A549 (cell line): Measurements from ENCODE around the gene GDF7. TPM values are rescaled to one million over a fixed set of nuclear protein-coding genes. Genes with fewer than 3 reads are reported as not detected.

Source experiments
- ATAC-seq, 2 experiments: fragments of 200-7000 bp in 1 of 2; fragments of >200 bp in 1 of 2; cut with Nextera tagmentation in 1 of 2; cut with Tn5 transposase in 1 of 2; 3 replicates each; pipeline versions ENCODE4 v1.8.0 to v1.9.1; 2018 to 2020; ENCODE audit warnings: mild to moderate bottlenecking in 1 of 2, moderate library complexity in 1 of 2
- CTCF ChIA-PET: fragments of 300-600 bp; sonication (Branson Sonifier 250); formaldehyde crosslinking; extraction: SDS; loops from one replicate; lab custom pipeline; 2021; ENCODE audit warnings: antibody characterized with exemption, inconsistent platforms; lab: Yijun Ruan, JAX
- POLR2A ChIA-PET: fragments of 350-600 bp; formaldehyde crosslinking; extraction: SDS; loops from one replicate; lab custom pipeline; 2021; ENCODE audit warnings: antibody characterized with exemption, inconsistent platforms; lab: Yijun Ruan, JAX
- DNase-seq, 2 experiments: peaks; one replicate each; pipeline versions ENCODE4 v3.0.0 to v3.0.0-alpha.2; 2011 to 2016; ENCODE audit warnings: low read depth in 1 of 2, low spot score in 1 of 2
- FAIRE-seq: peaks from 2 replicates; lab custom pipeline; 2011; peaks lifted over from hg19 to GRCh38; lab: Jason Lieb, UNC
- H3K27ac ChIP-seq, 2 experiments: fragments of >200 bp; sonication (Bioruptor Twin); formaldehyde crosslinking; 3 replicates each; pipeline ENCODE4 v1.5.1; 2016 to 2017
- H3K4me1 ChIP-seq: fragments of >200 bp; sonication (Bioruptor Twin); formaldehyde crosslinking; 3 replicates; pipeline ENCODE4 v1.6.1; 2016
- H3K4me2 ChIP-seq: fragments of >200 bp; sonication (Bioruptor Twin); formaldehyde crosslinking; 3 replicates; pipeline ENCODE4 v1.6.1; 2016
- H3K4me3 ChIP-seq: fragments of >200 bp; sonication (Bioruptor Twin); formaldehyde crosslinking; 3 replicates; pipeline ENCODE4 v1.5.1; 2016
- H3K9me3 ChIP-seq: fragments of >200 bp; sonication (Bioruptor Twin); formaldehyde crosslinking; 3 replicates; pipeline ENCODE4 v1.6.1; 2016
- BHLHE40 ChIP-seq: IDR thresholded peaks from 2 replicates; pipeline ENCODE4 v1.6.1; 2012; ENCODE audit warnings: low read depth, low read length, inconsistent platforms
- CEBPB ChIP-seq, 2 experiments: fragments of >200 bp in 1 of 2; sonication (Bioruptor Twin) in 1 of 2; formaldehyde crosslinking in 1 of 2; IDR thresholded peaks; 2 replicates each; pipeline ENCODE4 v1.6.1; 2012 to 2016
- FOSL2 ChIP-seq, 2 experiments: fragments of 450-650 bp in 1 of 2; fragments of >200 bp in 1 of 2; sonication (Bioruptor Twin) in 1 of 2; formaldehyde crosslinking; IDR thresholded peaks; 2 replicates each; pipeline versions ENCODE4 v1.5.0 to v1.6.1; 2016 to 2020; ENCODE audit warnings: mild to moderate bottlenecking in 1 of 2, moderate library complexity in 1 of 2
- FOXS1 ChIP-seq: fragments of 250-450 bp; sonication (Bioruptor Pico); IDR thresholded peaks from 2 replicates; pipeline ENCODE4 v1.5.0; 2020; ENCODE audit warnings: mild to moderate bottlenecking, moderate library complexity
- HEYL ChIP-seq: fragments of 250-450 bp; sonication (Bioruptor Pico); IDR thresholded peaks from 2 replicates; pipeline ENCODE4 v1.8.0; 2021; ENCODE audit warnings: mild to moderate bottlenecking, moderate library complexity
- JUN ChIP-seq, 2 experiments: fragments of >200 bp; sonication (Bioruptor Twin); formaldehyde crosslinking; IDR thresholded peaks; 2 replicates in 1 of 2; 3 replicates in 1 of 2; pipeline ENCODE4 v1.6.1; 2016 to 2017
- JUNB ChIP-seq: fragments of >200 bp; sonication (Bioruptor Twin); formaldehyde crosslinking; IDR thresholded peaks from 2 replicates; pipeline ENCODE4 v1.6.1; 2016
- MAX ChIP-seq: IDR thresholded peaks from 2 replicates; pipeline ENCODE4 v1.6.1; 2012
- MAZ ChIP-seq: fragments of 150-350 bp; IDR thresholded peaks from 2 replicates; pipeline ENCODE4 v1.6.1; 2014; ENCODE audit warnings: antibody characterized with exemption, low read depth, low read length, borderline replicate concordance
- MYC ChIP-seq: IDR thresholded peaks from 2 replicates; pipeline ENCODE4 v1.6.1; 2012; ENCODE audit warnings: mild to moderate bottlenecking, inconsistent platforms, low read length, improper control_type of control experiment, borderline replicate concordance
- NFE2L2 ChIP-seq: fragments of 150-350 bp; conservative IDR thresholded peaks from 2 replicates; pipeline ENCODE4 v1.6.1; 2014; ENCODE audit warnings: low read length
- PHF8 ChIP-seq: fragments of 200-600 bp; sonication (generic); IDR thresholded peaks from 2 replicates; pipeline ENCODE4 v1.6.1; 2016; ENCODE audit warnings: low read depth, mild to moderate bottlenecking, antibody characterized with exemption, moderate library complexity, borderline replicate concordance
- POLR2A ChIP-seq: IDR thresholded peaks from 2 replicates; pipeline ENCODE4 v1.6.1; 2012; ENCODE audit warnings: mild to moderate bottlenecking, low read length
- RAD21 ChIP-seq, 2 experiments: fragments of >200 bp in 1 of 2; sonication (Bioruptor Twin) in 1 of 2; formaldehyde crosslinking in 1 of 2; IDR thresholded peaks in 1 of 2; conservative IDR thresholded peaks in 1 of 2; 2 replicates in 1 of 2; 3 replicates in 1 of 2; pipeline ENCODE4 v1.6.1; 2012 to 2018; ENCODE audit warnings: inconsistent platforms in 1 of 2
- RCOR1 ChIP-seq: fragments of 150-350 bp; IDR thresholded peaks from 2 replicates; pipeline ENCODE4 v1.6.1; 2014; ENCODE audit warnings: antibody characterized with exemption, low read length, low read depth
- RFX5 ChIP-seq: fragments of 450-650 bp; IDR thresholded peaks from 2 replicates; pipeline ENCODE4 v1.7.1; 2014; ENCODE audit warnings: antibody characterized with exemption, mild to moderate bottlenecking, moderate library complexity
- RNF2 ChIP-seq: fragments of 200-600 bp; sonication (generic); IDR thresholded peaks from 2 replicates; pipeline ENCODE4 v1.6.1; 2016; ENCODE audit warnings: low read depth, mild to moderate bottlenecking, antibody characterized with exemption, moderate library complexity, borderline replicate concordance
- SMC3 ChIP-seq: fragments of >200 bp; sonication (Bioruptor Twin); formaldehyde crosslinking; IDR thresholded peaks from 3 replicates; pipeline ENCODE4 v1.6.1; 2018; ENCODE audit warnings: inconsistent platforms
- SREBF2 ChIP-seq: fragments of 450-650 bp; IDR thresholded peaks from 2 replicates; pipeline ENCODE4 v1.6.1; 2014; ENCODE audit warnings: mild to moderate bottlenecking, moderate library complexity
- TFCP2L1 ChIP-seq: fragments of 250-450 bp; sonication (Bioruptor Pico); IDR thresholded peaks from 2 replicates; pipeline ENCODE4 v1.5.0; 2021; ENCODE audit warnings: mild to moderate bottlenecking
- TP53 ChIP-seq: fragments of 250-450 bp; sonication (Bioruptor Pico); IDR thresholded peaks from 2 replicates; pipeline ENCODE4 v1.5.0; 2021; ENCODE audit warnings: mild to moderate bottlenecking, moderate library complexity
- ZC3H11A ChIP-seq: fragments of 450-650 bp; IDR thresholded peaks from 2 replicates; pipeline ENCODE4 v1.6.1; 2014; ENCODE audit warnings: antibody characterized with exemption, mild to moderate bottlenecking
- ZFP36 ChIP-seq: fragments of 450-650 bp; IDR thresholded peaks from 2 replicates; pipeline ENCODE4 v1.6.1; 2014; ENCODE audit warnings: borderline replicate concordance; ENCODE audit not compliant: partially characterized antibody
- WGBS: methylation state at CpG from one replicate; pipeline ENCODE4 v1.1.6; 2017; ENCODE audit errors: missing lambda C conversion rate; 5-methylcytosine and 5-hydroxymethylcytosine counted together
- polyA plus RNA-seq, 4 experiments: library from polyadenylated mRNA; depleted of rRNA in 3 of 4; stranded (reverse); fragments of >200 nt; fragmentation: RNase III in 1 of 4; extraction: RNeasy Plus Mini Kit Qiagen cat#74134 plus additional on column Dnase treatment in 1 of 4; gene quantifications; 2 replicates in 3 of 4; 3 replicates in 1 of 4; pipeline ENCODE4 v1.2.3, GENCODE V29; 2011 to 2017
- TF ChIP-seq, protein P1 (sequence below): fragments of >200 bp; sonication (Bioruptor Twin); formaldehyde crosslinking; IDR thresholded peaks from 2 replicates; pipeline ENCODE4 v1.6.1; 2016
- TF ChIP-seq, protein P2 (sequence below): fragments of >200 bp; sonication (Bioruptor Twin); formaldehyde crosslinking; IDR thresholded peaks from 3 replicates; pipeline ENCODE4 v1.6.1; 2016

GDF7 gene
- polyA plus RNA-seq, 2 of the 4 experiments (the other 2 are of a cell fraction), result 0.03 to 0.05 TPM

DNA sequence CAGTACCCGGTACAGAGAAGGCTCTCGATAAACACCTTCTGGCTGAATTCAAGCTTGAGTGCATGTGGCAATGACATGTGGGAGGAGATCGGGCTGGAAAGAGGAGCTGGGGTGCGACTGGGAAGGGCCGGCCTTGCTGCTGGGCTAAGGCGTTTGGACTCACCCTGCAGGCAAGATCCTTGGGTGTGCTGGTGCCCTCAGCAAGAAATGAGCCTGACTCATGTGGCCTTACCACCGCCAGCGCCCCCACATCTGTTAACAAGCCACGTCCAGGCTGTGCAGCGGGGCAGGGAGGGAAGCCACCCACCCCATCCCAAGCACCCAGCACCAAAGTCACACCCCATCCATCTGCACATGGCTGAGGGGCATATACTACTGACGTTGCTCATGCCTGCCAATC, 17.4 kb upstream of the GDF7 start:
- CTCF ChIA-PET, result interaction anchor here (0.8 to 12.0 kb wide), 17 partner anchors 9 to 314 kb away, joined by 3 to 195 read pairs (median 6); partner anchors contain the start of gene GDF7
- no peak for ATAC-seq

DNA sequence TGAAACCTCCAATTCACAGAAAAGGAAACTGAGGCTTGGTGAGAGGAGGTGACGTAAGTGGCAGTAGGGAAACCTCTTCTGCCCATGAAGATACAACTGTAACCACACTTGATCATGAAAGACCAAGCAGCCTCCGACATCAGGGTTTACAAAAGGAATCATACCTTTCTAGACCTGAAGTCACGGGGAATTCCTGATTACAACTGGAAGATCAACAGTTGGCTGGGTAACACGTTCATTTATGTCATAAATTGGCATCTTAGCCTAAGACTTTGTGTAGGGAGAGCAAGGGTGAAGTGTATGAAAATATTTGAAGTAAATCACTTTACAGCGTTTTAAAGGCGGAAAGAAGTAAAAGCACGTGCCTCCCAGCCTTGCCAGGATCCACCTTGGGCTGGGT, 17.0 kb upstream of the GDF7 start:
- Histone ChIP-seq H3K4me2 (peak overlapping the region; percentile 84), H3K4me1 (peaks cover 12% of the 10 kb centered on the region; the same call in 2 of the 3 replicates), H3K9me3 (no peaks in the 10 kb centered on the region), H3K27ac (peak overlapping the region; percentile 94), H3K4me3 (peak overlapping the region; percentile 89)
- ATAC-seq, result no peak
- TF ChIP-seq MAZ (no peak), ZC3H11A (no peak), SREBF2 (no peak), HEYL (CRISPR knock-in tag) (no peak), RAD21 (conservative IDR thresholded peaks at IDR 0.05 in 1 of 2, IDR thresholded peaks at IDR 0.05 in 1 of 2) (no peak), SMC3 (no peak), RNF2 (no peak), BHLHE40 (no peak)
- TF ChIP-seq, protein P1, sequence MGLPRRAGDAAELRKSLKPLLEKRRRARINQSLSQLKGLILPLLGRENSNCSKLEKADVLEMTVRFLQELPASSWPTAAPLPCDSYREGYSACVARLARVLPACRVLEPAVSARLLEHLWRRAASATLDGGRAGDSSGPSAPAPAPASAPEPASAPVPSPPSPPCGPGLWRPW, result no peak
- POLR2A ChIA-PET, result interaction anchor here (1.3 to 7.0 kb wide), 3 partner anchors 203 to 208 kb away, joined by 3 to 73 read pairs (median 9); partner anchors contain the start of gene RHOB
- FAIRE-seq, result no peak
- 88% methylated on average over 7 of the region's 7 CpGs for WGBS
- DNase-seq, result no peak
- CTCF ChIA-PET, result interaction anchor here (0.7 to 12.0 kb wide), 39 partner anchors 8 to 326 kb away, joined by 3 to 195 read pairs (median 5); partner anchors contain the start of genes GDF7 and RHOB

More for the DNA sequence above, 17.4 kb upstream of the GDF7 start:
- H3K4me1 ChIP-seq, result peaks cover 12% of the 10 kb centered on the region; the same call in 2 of the 3 replicates
- no peak overlapping the region for H3K4me3 ChIP-seq
- FAIRE-seq (no peak), DNase-seq (no peak)
- POLR2A ChIA-PET, result interaction anchor here (7.0 kb wide), 1 partner anchor 202 kb away, joined by 73 read pairs; the partner anchor contains the start of gene RHOB
- no peaks in the 10 kb centered on the region for H3K9me3 ChIP-seq
- no peak for TF ChIP-seq ZC3H11A
- no peak for TF ChIP-seq RCOR1
- no peak for TF ChIP-seq MAZ
- no peak overlapping the region for H3K27ac ChIP-seq
- WGBS, result 90% methylated on average over 11 of the region's 11 CpGs
- H3K4me2 ChIP-seq, result peak overlapping the region; percentile 84

DNA sequence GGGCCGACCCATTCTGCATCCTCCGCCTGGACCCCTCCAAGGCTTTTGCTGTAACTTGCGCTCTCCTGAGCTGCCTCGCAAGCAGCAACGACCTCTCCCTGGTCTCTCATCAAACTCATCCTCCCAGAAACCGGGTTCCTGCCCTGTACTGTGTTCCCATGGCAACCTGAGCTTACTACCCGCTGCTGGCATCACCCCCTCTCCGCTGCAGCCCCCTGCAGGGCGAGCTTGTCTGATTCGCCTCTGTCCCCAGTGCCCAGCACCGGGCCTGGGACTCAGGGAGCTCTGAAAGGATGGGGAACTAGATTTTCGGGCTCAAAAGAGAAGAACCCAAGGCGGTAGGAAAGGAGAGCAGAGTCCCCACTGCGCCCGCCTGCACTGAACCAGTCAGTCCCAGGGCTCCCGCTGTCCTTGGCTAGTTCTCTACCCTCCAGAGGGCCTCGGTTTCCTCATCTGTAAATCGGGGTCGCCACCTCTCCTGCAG, 16.5 kb upstream of the GDF7 start:
- Histone ChIP-seq H3K4me3 (peak overlapping the region; percentile 89), H3K4me2 (peak overlapping the region; percentile 84), H3K4me1 (peaks cover 12% of the 10 kb centered on the region; the same call in 2 of the 3 replicates), H3K27ac (peak overlapping the region; percentile 94), H3K9me3 (no peaks in the 10 kb centered on the region)
- peak; percentile 26 to 50 for ATAC-seq
- FAIRE-seq, result no peak
- TF ChIP-seq ZFP36, result no peak
- WGBS, result 13% methylated on average over 16 of the region's 19 CpGs
- POLR2A ChIA-PET, result interaction anchor here (0.9 to 7.0 kb wide), 8 partner anchors 10 to 324 kb away, joined by 3 to 73 read pairs (median 4); partner anchors contain the start of genes GDF7 and RHOB
- CTCF ChIA-PET, result interaction anchor here (0.7 to 12.0 kb wide), 46 partner anchors 9 to 327 kb away, joined by 3 to 195 read pairs (median 4); partner anchors contain the start of genes GDF7 and RHOB
- DNase-seq, result peak; percentile 34 to 61

GRCh38 chr2:20650877-20651730, 15.8 kb upstream of the GDF7 start, which contains the start of gene HS1BP3:
Gene HS1BP3, minus strand, starts transcription at chr2:20651098. Its CDS starts 35 bp downstream, at chr2:20651063.
- peak within 1 kb of the TSS; percentile 89 for H3K4me3 ChIP-seq
- 5% methylated on average over 60 of the region's 72 CpGs for WGBS
- POLR2A ChIA-PET, result interaction anchor here (0.8 to 7.0 kb wide), 10 partner anchors 10 to 325 kb away, joined by 3 to 73 read pairs (median 3); partner anchors contain the start of genes GDF7, LDAH and RHOB
- H3K9me3 ChIP-seq, result no peaks in the 10 kb centered on the region
- H3K27ac ChIP-seq, result peak within 1 kb of the TSS; percentile 94
- H3K4me1 ChIP-seq, result peaks cover 12% of the 10 kb centered on the region; the same call in 2 of the 3 replicates
- H3K4me2 ChIP-seq, result peak within 1 kb of the TSS; percentile 84
- peak; percentile 82 to 85 for DNase-seq
- ATAC-seq, result peak; percentile 82 to 97
- CTCF ChIA-PET, result interaction anchor here (0.6 to 12.0 kb wide), 70 partner anchors 10 to 327 kb away, joined by 3 to 195 read pairs (median 4); partner anchors contain the start of genes GDF7 and RHOB
- FAIRE-seq, result no peak
- no peak for TF ChIP-seq RFX5
- TF ChIP-seq TP53 (CRISPR knock-in tag), result no peak
- TF ChIP-seq ZC3H11A, result no peak
- no peak for TF ChIP-seq FOXS1
- TF ChIP-seq RNF2, result no peak
- no peak for TF ChIP-seq TFCP2L1 (CRISPR knock-in tag)
- peak; percentile 83 for TF ChIP-seq MYC
- no peak for TF ChIP-seq FOSL2 (IDR thresholded peaks at IDR 0.05)
- TF ChIP-seq FOSL2 (CRISPR knock-in tag; IDR thresholded peaks at IDR 0.05), result peak; percentile 49
- TF ChIP-seq NFE2L2, result no peak
- TF ChIP-seq, protein P2, sequence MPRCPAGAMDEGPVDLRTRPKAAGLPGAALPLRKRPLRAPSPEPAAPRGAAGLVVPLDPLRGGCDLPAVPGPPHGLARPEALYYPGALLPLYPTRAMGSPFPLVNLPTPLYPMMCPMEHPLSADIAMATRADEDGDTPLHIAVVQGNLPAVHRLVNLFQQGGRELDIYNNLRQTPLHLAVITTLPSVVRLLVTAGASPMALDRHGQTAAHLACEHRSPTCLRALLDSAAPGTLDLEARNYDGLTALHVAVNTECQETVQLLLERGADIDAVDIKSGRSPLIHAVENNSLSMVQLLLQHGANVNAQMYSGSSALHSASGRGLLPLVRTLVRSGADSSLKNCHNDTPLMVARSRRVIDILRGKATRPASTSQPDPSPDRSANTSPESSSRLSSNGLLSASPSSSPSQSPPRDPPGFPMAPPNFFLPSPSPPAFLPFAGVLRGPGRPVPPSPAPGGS, result peak; percentile 60; the same call in 1 of the 3 replicates
- no peak for TF ChIP-seq CEBPB (IDR thresholded peaks at IDR 0.05)
- TF ChIP-seq MAZ, result 0 out of 2 replicates have a peak, but pooled peaks have one; percentile 84
- TF ChIP-seq PHF8, result peak; percentile 90
- TF ChIP-seq JUNB, result no peak
- TF ChIP-seq POLR2A, result peak; percentile 92
- TF ChIP-seq JUN (IDR thresholded peaks at IDR 0.05), result peak; percentile 45 to 87; a peak in 4 of 5 replicates
- no peak for TF ChIP-seq RCOR1
- TF ChIP-seq MAX, result peak; percentile 73
- TF ChIP-seq SMC3, result peak; percentile 87
